Liver (tissue), 3 donors: ENCODE results near the gene XRCC5.

Source experiments
- CTCF ChIP-seq: fragments of 150-350 bp; IDR thresholded peaks from 2 replicates; pipeline ENCODE4 v1.5.1; 2017; ENCODE audit warnings: improper control_type of control experiment, low read depth, low read length; ENCODE audit not compliant: missing input control
- EGR1 ChIP-seq, 2 donors: IDR thresholded peaks; 2 replicates each; pipeline ENCODE4 v1.6.1; 2016 to 2018; ENCODE audit warnings: antibody characterized with exemption in 2 of 2, low read depth in 2 of 2
- FOXA1 ChIP-seq: IDR thresholded peaks from 2 replicates; pipeline ENCODE4 v1.6.1; 2016; ENCODE audit warnings: antibody characterized with exemption
- JUND ChIP-seq, 2 donors: IDR thresholded peaks; 2 replicates each; pipeline ENCODE4 v1.6.1; 2016; ENCODE audit warnings: antibody characterized with exemption in 2 of 2
- MAX ChIP-seq: IDR thresholded peaks from 2 replicates; pipeline ENCODE4 v1.6.1; 2016; ENCODE audit warnings: antibody characterized with exemption
- NR2F2 ChIP-seq: IDR thresholded peaks from 2 replicates; pipeline ENCODE4 v1.6.1; 2016; ENCODE audit warnings: antibody characterized with exemption
- RAD21 ChIP-seq, 2 donors: IDR thresholded peaks; 2 replicates each; pipeline ENCODE4 v1.6.1; 2016; ENCODE audit warnings: antibody characterized with exemption in 2 of 2, mild to moderate bottlenecking in 2 of 2
- RXRA ChIP-seq, 2 donors: IDR thresholded peaks; 2 replicates each; pipeline ENCODE4 v1.6.1; 2017 to 2018; ENCODE audit warnings: antibody characterized with exemption in 2 of 2, mild to moderate bottlenecking in 1 of 2
- SP1 ChIP-seq: IDR thresholded peaks from 2 replicates; pipeline ENCODE4 v1.6.1; 2018; ENCODE audit warnings: antibody characterized with exemption, mild to moderate bottlenecking
- TAF1 ChIP-seq: conservative IDR thresholded peaks from 2 replicates; pipeline ENCODE4 v1.6.1; 2016; ENCODE audit warnings: antibody characterized with exemption, mild to moderate bottlenecking
- donor health status: healthy.
- donor health status: healthy.

DNA sequence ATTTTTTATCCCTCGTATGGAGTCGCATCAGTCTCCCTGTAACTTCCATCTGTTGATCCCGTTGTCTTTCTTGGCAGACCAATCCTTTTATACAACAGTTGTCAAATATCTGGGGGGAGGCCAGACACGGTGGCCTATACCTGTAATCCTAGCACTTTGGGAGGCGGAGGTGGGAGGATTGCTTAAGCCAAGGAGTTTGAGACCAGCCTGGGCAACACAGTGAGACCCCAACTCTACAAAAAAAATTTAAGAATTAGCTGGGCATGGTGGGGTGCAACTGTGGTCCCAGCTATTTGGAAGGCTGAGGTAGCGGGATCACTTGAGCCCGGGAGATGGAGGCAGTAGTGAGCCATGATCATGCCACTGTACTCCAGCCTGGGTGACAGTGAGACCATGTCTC lies 2.0 kb downstream of the XRCC5 start:
- TF ChIP-seq CTCF (no peak), RXRA (IDR thresholded peaks at IDR 0.05) (no peak), JUND (IDR thresholded peaks at IDR 0.05) (no peak), EGR1 (IDR thresholded peaks at IDR 0.05; ENCODE audit: low read depth in 2 of 2) (no peak), MAX (no peak), NR2F2 (no peak), RAD21 (IDR thresholded peaks at IDR 0.05) (no peak), SP1 (no peak), TAF1 (no peak), FOXA1 (no peak)
